ENCODE measurements around the gene ARHGEF38.
A peak's percentile ranks its signal among the peaks of the same experiment; 100 is the strongest.

The ARHGEF38 gene

GRCh38 chr4:105551965-105552746 is at the start of gene ARHGEF38:
TSS of gene ARHGEF38 (plus strand) at chr4:105552620. CDS start at chr4:105552766, 146 bp downstream.
- peaks cover 37% of the 10 kb centered on the region for H3K4me1 ChIP-seq (ENCODE audit: control insufficient read depth, insufficient read depth, low read length)
- no peak within 1 kb of the TSS for H3K4me3 ChIP-seq (ENCODE audit: low read depth, low read length)
- H3K36me3 ChIP-seq (ENCODE audit: control insufficient read depth, insufficient read depth, low read length), result no peaks in the 10 kb centered on the region
- H3K9me3 ChIP-seq (ENCODE audit: control insufficient read depth, insufficient read depth, low read length), result no peaks in the 10 kb centered on the region
- peak within 1 kb of the TSS; percentile 27 for H3K27ac ChIP-seq (ENCODE audit: low read depth, low read length)
- H3K9ac ChIP-seq (ENCODE audit: low read depth, low read length), result no peak within 1 kb of the TSS
- peaks cover 88% of the 10 kb centered on the region for H3K27me3 ChIP-seq (ENCODE audit: control insufficient read depth, insufficient read depth, low read length)

- H3K36me3 ChIP-seq (ENCODE audit: control insufficient read depth, insufficient read depth, low read length), result no peaks in the 10 kb centered on the region
- H3K27ac ChIP-seq (ENCODE audit: low read depth, low read length), result no peak overlapping the region
- H3K4me3 ChIP-seq (ENCODE audit: low read depth, low read length), result no peak overlapping the region
- no peaks in the 10 kb centered on the region for H3K4me1 ChIP-seq (ENCODE audit: control insufficient read depth, insufficient read depth, low read length)
- H3K9ac ChIP-seq (ENCODE audit: low read depth, low read length), result no peak overlapping the region
- H3K9me3 ChIP-seq (ENCODE audit: control insufficient read depth, insufficient read depth, low read length), result no peaks in the 10 kb centered on the region
- H3K27me3 ChIP-seq (ENCODE audit: control insufficient read depth, insufficient read depth, low read length), result no peaks in the 10 kb centered on the region
Observed at GRCh38 chr4:105503484-105503883, 48.9 kb upstream of the ARHGEF38 start.

GRCh38 chr4:105504744-105505143 is 47.7 kb upstream of the ARHGEF38 start:
- Histone ChIP-seq H3K9ac (ENCODE audit: low read depth, low read length) (no peak overlapping the region), H3K4me3 (ENCODE audit: low read depth, low read length) (no peak overlapping the region), H3K36me3 (ENCODE audit: control insufficient read depth, insufficient read depth, low read length) (no peaks in the 10 kb centered on the region), H3K9me3 (ENCODE audit: control insufficient read depth, insufficient read depth, low read length) (no peaks in the 10 kb centered on the region), H3K27ac (ENCODE audit: low read depth, low read length) (no peak overlapping the region), H3K4me1 (ENCODE audit: control insufficient read depth, insufficient read depth, low read length) (no peaks in the 10 kb centered on the region), H3K27me3 (ENCODE audit: control insufficient read depth, insufficient read depth, low read length) (no peaks in the 10 kb centered on the region)

- H3K9ac ChIP-seq (ENCODE audit: low read depth, low read length), result no peak overlapping the region
Observed at GRCh38 chr4:105509291-105509690, 43.1 kb upstream of the ARHGEF38 start.

GRCh38 chr4:105509714-105510113 is 42.7 kb upstream of the ARHGEF38 start:
- no peaks in the 10 kb centered on the region for H3K9me3 ChIP-seq (ENCODE audit: control insufficient read depth, insufficient read depth, low read length)
- no peaks in the 10 kb centered on the region for H3K36me3 ChIP-seq (ENCODE audit: control insufficient read depth, insufficient read depth, low read length)
- H3K27ac ChIP-seq (ENCODE audit: low read depth, low read length), result no peak overlapping the region
- H3K27me3 ChIP-seq (ENCODE audit: control insufficient read depth, insufficient read depth, low read length), result no peaks in the 10 kb centered on the region
- H3K4me3 ChIP-seq (ENCODE audit: low read depth, low read length), result no peak overlapping the region
- no peaks in the 10 kb centered on the region for H3K4me1 ChIP-seq (ENCODE audit: control insufficient read depth, insufficient read depth, low read length)
- no peak overlapping the region for H3K9ac ChIP-seq (ENCODE audit: low read depth, low read length)

More at GRCh38 chr4:105509291-105509690, 43.1 kb upstream of the ARHGEF38 start:
- no peaks in the 10 kb centered on the region for H3K36me3 ChIP-seq (ENCODE audit: control insufficient read depth, insufficient read depth, low read length)
- no peaks in the 10 kb centered on the region for H3K4me1 ChIP-seq (ENCODE audit: control insufficient read depth, insufficient read depth, low read length)
- H3K27me3 ChIP-seq (ENCODE audit: control insufficient read depth, insufficient read depth, low read length), result no peaks in the 10 kb centered on the region
- no peaks in the 10 kb centered on the region for H3K9me3 ChIP-seq (ENCODE audit: control insufficient read depth, insufficient read depth, low read length)
- no peak overlapping the region for H3K4me3 ChIP-seq (ENCODE audit: low read depth, low read length)
- H3K27ac ChIP-seq (ENCODE audit: low read depth, low read length), result no peak overlapping the region

- Histone ChIP-seq H3K9ac (ENCODE audit: low read depth, low read length) (no peak overlapping the region), H3K4me1 (ENCODE audit: control insufficient read depth, insufficient read depth, low read length) (no peaks in the 10 kb centered on the region), H3K4me3 (ENCODE audit: low read depth, low read length) (no peak overlapping the region), H3K27ac (ENCODE audit: low read depth, low read length) (no peak overlapping the region), H3K9me3 (ENCODE audit: control insufficient read depth, insufficient read depth, low read length) (no peaks in the 10 kb centered on the region), H3K27me3 (ENCODE audit: control insufficient read depth, insufficient read depth, low read length) (no peaks in the 10 kb centered on the region), H3K36me3 (ENCODE audit: control insufficient read depth, insufficient read depth, low read length) (no peaks in the 10 kb centered on the region)
Observed at GRCh38 chr4:105510245-105510644, 42.2 kb upstream of the ARHGEF38 start.

GRCh38 chr4:105520819-105521790 is 31.3 kb upstream of the ARHGEF38 start:
- no peaks in the 10 kb centered on the region for H3K4me1 ChIP-seq (ENCODE audit: control insufficient read depth, insufficient read depth, low read length)
- no peaks in the 10 kb centered on the region for H3K9me3 ChIP-seq (ENCODE audit: control insufficient read depth, insufficient read depth, low read length)
- H3K27me3 ChIP-seq (ENCODE audit: control insufficient read depth, insufficient read depth, low read length), result no peaks in the 10 kb centered on the region
- H3K36me3 ChIP-seq (ENCODE audit: control insufficient read depth, insufficient read depth, low read length), result no peaks in the 10 kb centered on the region
- no peak overlapping the region for H3K9ac ChIP-seq (ENCODE audit: low read depth, low read length)
- no peak overlapping the region for H3K4me3 ChIP-seq (ENCODE audit: low read depth, low read length)
- no peak overlapping the region for H3K27ac ChIP-seq (ENCODE audit: low read depth, low read length)

GRCh38 chr4:105526656-105527055 is 25.8 kb upstream of the ARHGEF38 start:
- no peak overlapping the region for H3K9ac ChIP-seq (ENCODE audit: low read depth, low read length)
- no peak overlapping the region for H3K4me3 ChIP-seq (ENCODE audit: low read depth, low read length)

GRCh38 chr4:105527081-105527480 is 25.3 kb upstream of the ARHGEF38 start:
- no peak overlapping the region for H3K4me3 ChIP-seq (ENCODE audit: low read depth, low read length)
- no peaks in the 10 kb centered on the region for H3K27me3 ChIP-seq (ENCODE audit: control insufficient read depth, insufficient read depth, low read length)
- no peaks in the 10 kb centered on the region for H3K9me3 ChIP-seq (ENCODE audit: control insufficient read depth, insufficient read depth, low read length)
- H3K4me1 ChIP-seq (ENCODE audit: control insufficient read depth, insufficient read depth, low read length), result no peaks in the 10 kb centered on the region
- no peaks in the 10 kb centered on the region for H3K36me3 ChIP-seq (ENCODE audit: control insufficient read depth, insufficient read depth, low read length)
- no peak overlapping the region for H3K27ac ChIP-seq (ENCODE audit: low read depth, low read length)
- H3K9ac ChIP-seq (ENCODE audit: low read depth, low read length), result no peak overlapping the region

More at GRCh38 chr4:105526656-105527055, 25.8 kb upstream of the ARHGEF38 start:
- Histone ChIP-seq H3K27me3 (ENCODE audit: control insufficient read depth, insufficient read depth, low read length) (no peaks in the 10 kb centered on the region), H3K4me1 (ENCODE audit: control insufficient read depth, insufficient read depth, low read length) (no peaks in the 10 kb centered on the region), H3K9me3 (ENCODE audit: control insufficient read depth, insufficient read depth, low read length) (no peaks in the 10 kb centered on the region), H3K27ac (ENCODE audit: low read depth, low read length) (no peak overlapping the region), H3K36me3 (ENCODE audit: control insufficient read depth, insufficient read depth, low read length) (no peaks in the 10 kb centered on the region)

GRCh38 chr4:105536601-105537000 is 15.8 kb upstream of the ARHGEF38 start:
- H3K27me3 ChIP-seq (ENCODE audit: control insufficient read depth, insufficient read depth, low read length), result no peaks in the 10 kb centered on the region
- H3K9ac ChIP-seq (ENCODE audit: low read depth, low read length), result no peak overlapping the region
- no peak overlapping the region for H3K4me3 ChIP-seq (ENCODE audit: low read depth, low read length)
- H3K36me3 ChIP-seq (ENCODE audit: control insufficient read depth, insufficient read depth, low read length), result no peaks in the 10 kb centered on the region
- no peaks in the 10 kb centered on the region for H3K9me3 ChIP-seq (ENCODE audit: control insufficient read depth, insufficient read depth, low read length)
- H3K27ac ChIP-seq (ENCODE audit: low read depth, low read length), result no peak overlapping the region
- H3K4me1 ChIP-seq (ENCODE audit: control insufficient read depth, insufficient read depth, low read length), result no peaks in the 10 kb centered on the region

- Histone ChIP-seq H3K4me3 (ENCODE audit: low read depth, low read length) (no peak overlapping the region), H3K36me3 (ENCODE audit: control insufficient read depth, insufficient read depth, low read length) (no peaks in the 10 kb centered on the region), H3K27me3 (ENCODE audit: control insufficient read depth, insufficient read depth, low read length) (no peaks in the 10 kb centered on the region; the same call in 1 of the 2 replicates), H3K4me1 (ENCODE audit: control insufficient read depth, insufficient read depth, low read length) (no peaks in the 10 kb centered on the region), H3K9me3 (ENCODE audit: control insufficient read depth, insufficient read depth, low read length) (no peaks in the 10 kb centered on the region), H3K27ac (ENCODE audit: low read depth, low read length) (no peak overlapping the region), H3K9ac (ENCODE audit: low read depth, low read length) (no peak overlapping the region)
Observed at GRCh38 chr4:105541420-105541819, 11.0 kb upstream of the ARHGEF38 start.
